Breast epithelium (tissue), 4 donors: ENCODE measurements around the gene SLC4A2. TPM values are rescaled to one million over a fixed set of nuclear protein-coding genes. Genes with fewer than 3 reads are reported as not detected.

Source experiments
- DNase-seq, 2 donors: peaks; one replicate each; pipeline ENCODE4 v3.0.0-alpha.2; 2019; ENCODE audit warnings: low spot score in 2 of 2
- H3K27ac ChIP-seq, 2 donors: fragments of 200-600 bp; sonication (generic) in 1 of 2; one replicate each; pipeline ENCODE4 v1.5.1; 2016 to 2019; ENCODE audit warnings: mild to moderate bottlenecking in 1 of 2
- H3K27me3 ChIP-seq, 2 donors: fragments of 200-600 bp; sonication (generic) in 1 of 2; one replicate each; pipeline versions ENCODE4 v1.5.1 to v1.6.0; 2017 to 2019; ENCODE audit warnings: control low read depth in 1 of 2, mild to moderate bottlenecking in 1 of 2
- H3K36me3 ChIP-seq: fragments of 200-600 bp; one replicate; pipeline ENCODE4 v1.5.1; 2019
- H3K4me1 ChIP-seq, 2 donors: fragments of 200-600 bp; sonication (generic); one replicate each; pipeline ENCODE4 v1.5.1; 2016 to 2019; ENCODE audit warnings: control low read depth in 1 of 2
- H3K4me3 ChIP-seq, 3 donors: fragments of 200-600 bp; sonication (generic); 1 replicate in 2 of 3; 2 replicates in 1 of 3; pipeline ENCODE4 v1.5.1; 2016 to 2019; ENCODE audit warnings: mild to moderate bottlenecking in 3 of 3, moderate library complexity in 2 of 3
- H3K9me3 ChIP-seq, 2 donors: fragments of 200-600 bp; sonication (generic) in 1 of 2; one replicate each; pipeline ENCODE4 v1.5.1; 2016 to 2019; ENCODE audit warnings: control low read depth in 1 of 2
- CTCF ChIP-seq, 3 donors: fragments of 450-650 bp; IDR thresholded peaks; one replicate each; pipeline ENCODE4 v1.5.1; 2016 to 2017; ENCODE audit warnings: antibody characterized with exemption in 3 of 3, mild to moderate bottlenecking in 3 of 3, moderate library complexity in 3 of 3
- POLR2A ChIP-seq: fragments of 450-650 bp; IDR thresholded peaks from one replicate; pipeline ENCODE4 v1.6.1; 2016; ENCODE audit warnings: antibody characterized with exemption, mild to moderate bottlenecking, moderate library complexity
- POLR2AphosphoS5 ChIP-seq, 3 donors: sonication (generic); formaldehyde crosslinking; IDR thresholded peaks; one replicate each; pipeline ENCODE4 v1.6.1; 2017; ENCODE audit warnings: antibody characterized with exemption in 3 of 3
- intact Hi-C: fragments of 100-400 bp; cut with DNase I; formaldehyde crosslinking; loops from one replicate; pipeline ENCODE4 v1.15.1; 2023; ENCODE audit warnings: low total_unique reads
- total RNA-seq, 3 donors: library from RNA; depleted of rRNA; stranded (reverse); fragments of >200 nt; gene quantifications; one replicate each; pipeline ENCODE4 v1.1.0, GENCODE V29; 2016

Gene SLC4A2
- total RNA-seq, 3 donors from 2014 or later = 83.2 to 101 (median 92.8) TPM

GRCh38 chr7:151121380-151122170, 62.2 kb downstream of the SLC4A2 start:
- intact Hi-C loops = no loop called here
- H3K9me3 ChIP-seq = no peaks in the 10 kb centered on the region
- H3K36me3 ChIP-seq = peaks cover 10% of the 10 kb centered on the region
- H3K27me3 ChIP-seq = no peaks in the 10 kb centered on the region
- peaks cover 0 to 5% of the 10 kb centered on the region in 2 donors for H3K4me1 ChIP-seq
- no peak for DNase-seq
- TF ChIP-seq POLR2A (no peak), CTCF (IDR thresholded peaks at IDR 0.05) (no peak), POLR2AphosphoS5 (IDR thresholded peaks at IDR 0.05) (no peak)
- no peak overlapping the region for H3K4me3 ChIP-seq
- H3K27ac ChIP-seq = no peak overlapping the region

GRCh38 chr7:151122276-151122675, 62.9 kb downstream of the SLC4A2 start:
- intact Hi-C loops = no loop called here
- Histone ChIP-seq H3K4me3 (no peak overlapping the region), H3K27me3 (no peaks in the 10 kb centered on the region), H3K4me1 (peaks cover 0 to 5% of the 10 kb centered on the region in 2 donors), H3K9me3 (no peaks in the 10 kb centered on the region), H3K36me3 (peaks cover 10% of the 10 kb centered on the region), H3K27ac (no peak overlapping the region)
- no peak for DNase-seq
- TF ChIP-seq POLR2AphosphoS5 (IDR thresholded peaks at IDR 0.05) = no peak
- TF ChIP-seq POLR2A = no peak
- no peak for TF ChIP-seq CTCF (IDR thresholded peaks at IDR 0.05)

GRCh38 chr7:151122796-151123157, 63.4 kb downstream of the SLC4A2 start:
- Histone ChIP-seq H3K27ac (no peak overlapping the region), H3K4me1 (peaks cover 0 to 5% of the 10 kb centered on the region in 2 donors), H3K9me3 (no peaks in the 10 kb centered on the region), H3K36me3 (peaks cover 10% of the 10 kb centered on the region), H3K27me3 (no peaks in the 10 kb centered on the region), H3K4me3 (no peak overlapping the region)
- no peak for DNase-seq
- no peak for TF ChIP-seq POLR2AphosphoS5 (IDR thresholded peaks at IDR 0.05)
- TF ChIP-seq POLR2A = no peak
- no peak for TF ChIP-seq CTCF (IDR thresholded peaks at IDR 0.05)
- intact Hi-C loops = no loop called here

- H3K27ac ChIP-seq = peak overlapping the region in 1 of 2 donors; percentile 17
- TF ChIP-seq CTCF (IDR thresholded peaks at IDR 0.05) (no peak), POLR2A (no peak)
- no peaks in the 10 kb centered on the region for H3K27me3 ChIP-seq
- DNase-seq = no peak
- peaks cover 0 to 5% of the 10 kb centered on the region in 2 donors for H3K4me1 ChIP-seq
- no peak overlapping the region for H3K4me3 ChIP-seq
- intact Hi-C loops = no loop called here
- H3K9me3 ChIP-seq = no peaks in the 10 kb centered on the region
- peaks cover 8% of the 10 kb centered on the region for H3K36me3 ChIP-seq
Observed at GRCh38 chr7:151123158-151123821, 63.9 kb downstream of the SLC4A2 start.

GRCh38 chr7:151123822-151124464, 64.6 kb downstream of the SLC4A2 start:
- peaks cover 1% of the 10 kb centered on the region for H3K36me3 ChIP-seq
- no peak overlapping the region for H3K4me3 ChIP-seq
- no peaks in the 10 kb centered on the region for H3K27me3 ChIP-seq
- no peaks in the 10 kb centered on the region for H3K9me3 ChIP-seq
- intact Hi-C loops = no loop called here
- peak; percentile 74 to 90 for DNase-seq
- peak overlapping the region in 1 of 2 donors; percentile 17 for H3K27ac ChIP-seq
- peaks cover 0 to 5% of the 10 kb centered on the region in 2 donors for H3K4me1 ChIP-seq
- TF ChIP-seq POLR2AphosphoS5 (IDR thresholded peaks at IDR 0.05) = peak in 1 of 3 donors; percentile 37
- no peak for TF ChIP-seq POLR2A
- TF ChIP-seq CTCF (IDR thresholded peaks at IDR 0.05) = peak; percentile 82 to 97 (median 94)
